ENCODE data around the gene GPC6.

The GPC6 gene

DNA sequence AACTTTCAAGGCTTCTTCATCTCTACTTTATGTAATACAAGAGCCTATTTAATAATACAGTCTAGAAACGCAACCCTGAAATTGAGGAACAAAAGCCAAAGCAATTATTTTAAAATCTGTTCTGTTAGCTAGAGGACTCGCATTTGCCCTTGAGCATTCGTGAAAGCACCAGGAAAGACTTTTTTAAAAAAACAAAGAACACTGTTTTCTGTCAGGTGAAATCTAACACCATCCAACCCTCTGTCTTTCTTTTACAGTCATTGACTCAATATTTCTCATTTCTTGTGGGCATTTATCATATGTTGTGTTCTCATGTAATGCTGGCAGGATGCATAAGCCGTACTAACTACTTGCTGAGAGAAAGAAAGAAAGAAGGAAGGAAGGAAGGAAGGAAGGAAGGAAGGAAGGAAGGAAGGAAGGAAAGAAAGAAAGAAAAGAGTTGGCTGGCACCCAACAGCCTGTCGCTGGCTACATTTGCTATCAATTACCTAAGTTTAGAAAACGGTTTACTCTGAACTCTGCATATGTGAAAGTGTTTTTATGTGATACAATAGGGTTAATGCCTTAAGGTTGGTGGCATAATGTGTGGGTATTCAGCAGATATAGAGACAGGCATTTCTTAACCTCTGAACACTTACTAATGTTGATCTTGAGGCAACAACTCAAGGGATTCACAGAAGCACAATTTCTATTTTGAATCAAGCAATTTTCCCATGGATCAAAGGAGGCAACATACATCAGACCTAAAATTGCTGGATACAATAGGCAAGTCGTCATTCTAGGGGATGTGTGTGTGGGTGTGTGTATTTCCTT lies 807.4 kb downstream of the GPC6 start:
- no peaks in the 10 kb centered on the region for H3K4me1 ChIP-seq (ENCODE audit: insufficient read depth, poor library complexity, severe bottlenecking)
- TF ChIP-seq, protein P1, sequence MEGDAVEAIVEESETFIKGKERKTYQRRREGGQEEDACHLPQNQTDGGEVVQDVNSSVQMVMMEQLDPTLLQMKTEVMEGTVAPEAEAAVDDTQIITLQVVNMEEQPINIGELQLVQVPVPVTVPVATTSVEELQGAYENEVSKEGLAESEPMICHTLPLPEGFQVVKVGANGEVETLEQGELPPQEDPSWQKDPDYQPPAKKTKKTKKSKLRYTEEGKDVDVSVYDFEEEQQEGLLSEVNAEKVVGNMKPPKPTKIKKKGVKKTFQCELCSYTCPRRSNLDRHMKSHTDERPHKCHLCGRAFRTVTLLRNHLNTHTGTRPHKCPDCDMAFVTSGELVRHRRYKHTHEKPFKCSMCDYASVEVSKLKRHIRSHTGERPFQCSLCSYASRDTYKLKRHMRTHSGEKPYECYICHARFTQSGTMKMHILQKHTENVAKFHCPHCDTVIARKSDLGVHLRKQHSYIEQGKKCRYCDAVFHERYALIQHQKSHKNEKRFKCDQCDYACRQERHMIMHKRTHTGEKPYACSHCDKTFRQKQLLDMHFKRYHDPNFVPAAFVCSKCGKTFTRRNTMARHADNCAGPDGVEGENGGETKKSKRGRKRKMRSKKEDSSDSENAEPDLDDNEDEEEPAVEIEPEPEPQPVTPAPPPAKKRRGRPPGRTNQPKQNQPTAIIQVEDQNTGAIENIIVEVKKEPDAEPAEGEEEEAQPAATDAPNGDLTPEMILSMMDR (IDR thresholded peaks at IDR 0.05; ENCODE audit: poor library complexity, severe bottlenecking) = no peak
- no peak overlapping the region for H3K27ac ChIP-seq (ENCODE audit: poor library complexity, severe bottlenecking)
- H3K9me3 ChIP-seq (ENCODE audit: severe bottlenecking) = no peaks in the 10 kb centered on the region
- H3K27me3 ChIP-seq (ENCODE audit: insufficient read depth, poor library complexity, severe bottlenecking) = no peaks in the 10 kb centered on the region
- H3K36me3 ChIP-seq (ENCODE audit: low read depth) = no peaks in the 10 kb centered on the region
- no peak overlapping the region for H3K4me3 ChIP-seq (ENCODE audit: severe bottlenecking)
- ATAC-seq (ENCODE audit: low read depth) (no peak), DNase-seq (ENCODE audit: low spot score) (no peak)

DNA sequence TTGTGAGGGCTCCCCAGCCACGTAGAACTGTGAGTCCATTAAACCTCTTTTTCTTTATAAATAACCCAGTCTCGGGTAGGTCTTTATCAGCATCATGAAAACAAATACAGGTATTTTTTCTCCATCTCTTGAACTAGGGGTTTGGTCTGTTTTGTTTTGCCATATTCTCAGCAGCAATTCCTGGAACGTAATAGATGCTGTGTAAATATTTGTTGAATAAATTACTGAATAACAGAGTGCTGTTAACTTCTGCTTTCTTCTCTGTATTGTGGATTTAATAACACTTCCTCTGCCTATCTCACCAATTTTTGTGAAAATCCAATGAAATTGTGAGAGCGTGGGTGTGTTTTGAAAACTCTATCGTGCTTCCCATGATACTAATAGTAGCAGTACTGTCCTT lies 823.4 kb downstream of the GPC6 start:
- no peak overlapping the region for H3K4me3 ChIP-seq (ENCODE audit: severe bottlenecking)
- no peak overlapping the region for H3K27ac ChIP-seq (ENCODE audit: poor library complexity, severe bottlenecking)
- H3K4me1 ChIP-seq (ENCODE audit: insufficient read depth, poor library complexity, severe bottlenecking) = no peaks in the 10 kb centered on the region
- DNase-seq (ENCODE audit: low spot score) (no peak), ATAC-seq (ENCODE audit: low read depth) (no peak)
- H3K9me3 ChIP-seq (ENCODE audit: severe bottlenecking) = no peaks in the 10 kb centered on the region
- TF ChIP-seq, protein P1 (IDR thresholded peaks at IDR 0.05; ENCODE audit: poor library complexity, severe bottlenecking) = no peak
- no peaks in the 10 kb centered on the region for H3K36me3 ChIP-seq (ENCODE audit: low read depth)
- H3K27me3 ChIP-seq (ENCODE audit: insufficient read depth, poor library complexity, severe bottlenecking) = no peaks in the 10 kb centered on the region

DNA sequence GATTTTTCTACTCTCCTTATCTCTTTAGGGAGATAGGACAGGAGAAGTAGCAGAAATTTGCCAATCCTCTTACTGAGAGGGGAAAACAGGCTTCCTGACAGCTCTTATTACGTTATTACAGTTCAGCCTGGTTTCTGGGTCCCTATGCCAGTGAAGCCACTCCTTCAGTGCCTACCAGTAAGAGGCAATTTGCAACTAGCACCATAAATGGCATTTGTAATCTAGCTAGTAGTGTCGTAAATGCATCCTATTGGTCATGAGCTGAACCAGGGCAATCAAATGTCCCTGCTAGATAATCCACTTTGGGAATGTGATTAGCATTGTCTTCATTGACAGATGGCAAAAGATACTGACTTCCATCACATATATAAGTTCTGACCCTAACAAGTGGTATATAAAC lies 824.1 kb downstream of the GPC6 start:
- no peak overlapping the region for H3K27ac ChIP-seq (ENCODE audit: poor library complexity, severe bottlenecking)
- H3K4me1 ChIP-seq (ENCODE audit: insufficient read depth, poor library complexity, severe bottlenecking) = no peaks in the 10 kb centered on the region
- no peaks in the 10 kb centered on the region for H3K9me3 ChIP-seq (ENCODE audit: severe bottlenecking)
- H3K27me3 ChIP-seq (ENCODE audit: insufficient read depth, poor library complexity, severe bottlenecking) = no peaks in the 10 kb centered on the region
- no peak for DNase-seq (ENCODE audit: low spot score)
- no peak for ATAC-seq (ENCODE audit: low read depth)
- no peaks in the 10 kb centered on the region for H3K36me3 ChIP-seq (ENCODE audit: low read depth)
- no peak overlapping the region for H3K4me3 ChIP-seq (ENCODE audit: severe bottlenecking)
- TF ChIP-seq, protein P1 (IDR thresholded peaks at IDR 0.05; ENCODE audit: poor library complexity, severe bottlenecking) = no peak

DNA sequence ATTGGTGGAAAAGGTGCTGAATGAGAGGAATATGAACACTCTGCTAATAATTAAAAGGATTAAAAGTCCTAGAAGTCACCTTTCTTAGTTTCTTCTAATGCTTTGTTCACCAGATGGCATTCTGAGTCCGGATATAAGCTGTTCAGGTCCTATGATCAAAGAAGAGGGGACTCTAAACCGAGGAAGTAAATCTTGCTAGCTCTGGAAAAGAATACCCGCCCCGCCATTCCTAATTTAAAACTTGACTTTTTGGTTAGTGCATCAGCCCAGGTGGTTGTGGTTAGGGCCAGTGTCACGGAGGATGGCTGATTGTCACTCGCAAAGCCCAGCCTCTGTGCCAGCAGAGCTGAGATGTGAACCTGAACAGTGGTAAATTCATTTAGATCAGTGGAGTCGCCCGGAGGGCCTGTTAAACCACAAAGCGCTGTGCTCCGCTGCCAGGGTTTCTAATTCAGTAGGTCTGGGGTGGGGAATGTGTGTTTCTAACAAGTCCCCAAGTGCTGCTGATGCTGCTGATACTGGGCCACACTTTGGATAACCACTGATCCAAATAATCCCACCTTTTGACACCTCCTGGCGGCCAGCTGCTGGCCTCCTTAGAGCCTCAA lies 827.5 kb downstream of the GPC6 start:
- no peak overlapping the region for H3K4me3 ChIP-seq (ENCODE audit: severe bottlenecking)
- DNase-seq (ENCODE audit: low spot score) (no peak), ATAC-seq (ENCODE audit: low read depth) (no peak)
- no peaks in the 10 kb centered on the region for H3K36me3 ChIP-seq (ENCODE audit: low read depth)
- no peaks in the 10 kb centered on the region for H3K4me1 ChIP-seq (ENCODE audit: insufficient read depth, poor library complexity, severe bottlenecking)
- TF ChIP-seq, protein P1 (IDR thresholded peaks at IDR 0.05; ENCODE audit: poor library complexity, severe bottlenecking) = no peak
- no peaks in the 10 kb centered on the region for H3K9me3 ChIP-seq (ENCODE audit: severe bottlenecking)
- H3K27ac ChIP-seq (ENCODE audit: poor library complexity, severe bottlenecking) = no peak overlapping the region
- no peaks in the 10 kb centered on the region for H3K27me3 ChIP-seq (ENCODE audit: insufficient read depth, poor library complexity, severe bottlenecking)
